Right lobe of liver (tissue), 6 donors: Measurements from ENCODE around the gene ELMO1. TPM values are rescaled to one million over a fixed set of nuclear protein-coding genes. Genes with fewer than 3 reads are reported as not detected.

Source experiments
- ATAC-seq, 4 donors: fragments of 200-7000 bp; cut with Tn5 transposase; one replicate each; pipeline ENCODE4 v1.9.1; 2020; ENCODE audit warnings: mild to moderate bottlenecking in 4 of 4, moderate library complexity in 4 of 4
- DNase-seq, 3 donors: peaks; one replicate each; pipeline ENCODE4 v3.0.0-alpha.2; 2020
- H3K27ac ChIP-seq, 3 donors: fragments of 200-600 bp; one replicate each; pipeline ENCODE4 v1.8.0; 2022
- H3K27me3 ChIP-seq, 2 donors: fragments of 200-600 bp; one replicate each; pipeline ENCODE4 v1.8.0; 2022
- H3K36me3 ChIP-seq, 4 donors: fragments of 200-600 bp; sonication (generic) in 1 of 4; one replicate each; pipeline versions ENCODE4 v1.5.1 to v1.8.0; 2017 to 2022; ENCODE audit warnings: control low read depth in 1 of 4
- H3K4me1 ChIP-seq, 4 donors: fragments of 200-600 bp; sonication (generic) in 1 of 4; one replicate each; pipeline versions ENCODE4 v1.5.1 to v1.8.0; 2017 to 2022; ENCODE audit warnings: control low read depth in 1 of 4
- H3K4me3 ChIP-seq, 3 donors: fragments of 200-600 bp; one replicate each; pipeline ENCODE4 v1.8.0; 2022
- H3K9me3 ChIP-seq, 4 donors: fragments of 200-600 bp; sonication (generic) in 1 of 4; one replicate each; pipeline versions ENCODE4 v1.5.1 to v1.8.0; 2017 to 2022; ENCODE audit warnings: control low read depth in 1 of 4
- CTCF ChIP-seq, 4 donors: fragments of 200-600 bp in 3 of 4; fragments of 450-650 bp in 1 of 4; IDR thresholded peaks; one replicate each; pipeline versions ENCODE4 v1.5.1 to v1.8.0; 2016 to 2022; ENCODE audit warnings: antibody characterized with exemption in 4 of 4, mild to moderate bottlenecking in 2 of 4
- POLR2A ChIP-seq: fragments of 450-650 bp; IDR thresholded peaks from one replicate; pipeline ENCODE4 v1.6.1; 2017; ENCODE audit warnings: antibody characterized with exemption, mild to moderate bottlenecking
- WGBS: methylation state at CpG from one replicate; pipeline ENCODE4 v1.1.6; 2018; ENCODE audit warnings: low coverage, low lambda C conversion rate; ENCODE audit not compliant: insufficient coverage; ENCODE audit errors: missing lambda C conversion rate; 5-methylcytosine and 5-hydroxymethylcytosine counted together
- intact Hi-C, 2 donors: fragments of 100-400 bp; cut with DNase I; formaldehyde crosslinking; loops; one replicate each; pipeline versions ENCODE4 v1.11.2 to v1.14.1; 2022
- total RNA-seq, 6 experiments: library from RNA; depleted of rRNA in 2 of 6; stranded (reverse); fragments of >200 nt in 2 of 6; fragmentation: NEBNext Ultra II Directional in 3 of 6; extraction: Animal tissue kit (Norgen Biotek cat#: 25700) in 3 of 6; gene quantifications; one replicate each; pipeline versions ENCODE4 v1.1.0 to v1.2.4, GENCODE V29; 2016 to 2023
- donor health status: DM: no; HTN: yes; CAD: no.
- donor health status: DM: no; HTN: no; CAD: no.
- donor health status: DM: no; HTN: no; CAD: no.
- donor health status: DM: no; HTN: yes; CAD: no.
- donor health status: DM: no; HTN: yes; CAD: no.

ELMO1 gene
- total RNA-seq, 6 experiments from 2014 or later: 18.4 to 55.4 (median 25.1) TPM

DNA sequence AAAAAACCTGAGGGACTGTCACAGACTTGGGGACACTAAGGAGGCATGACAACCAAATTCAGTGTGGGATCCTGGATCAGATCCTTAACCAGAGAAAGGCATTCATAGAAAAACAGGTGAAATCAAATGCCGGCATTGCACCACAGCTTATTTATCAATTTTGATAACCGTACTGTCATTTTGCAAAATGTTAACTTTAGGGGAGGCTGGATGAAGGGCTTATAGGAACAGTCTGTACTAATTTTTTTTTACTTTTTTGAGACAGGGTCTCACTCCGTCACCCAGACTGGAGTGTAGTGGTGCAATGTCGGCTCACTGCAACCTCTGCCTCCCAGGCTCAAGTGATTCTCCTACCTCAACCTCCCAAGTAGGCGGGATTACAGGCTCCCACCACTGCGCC, 217.1 kb downstream of the ELMO1 start:
- ATAC-seq (no peak), DNase-seq (no peak)
- Histone ChIP-seq H3K27me3 (no peaks in the 10 kb centered on the region), H3K4me3 (no peak overlapping the region), H3K9me3 (no peaks in the 10 kb centered on the region), H3K27ac (no peak overlapping the region), H3K36me3 (peaks cover 0 to 2% (median 0%) of the 10 kb centered on the region in 4 donors), H3K4me1 (no peaks in the 10 kb centered on the region)
- intact Hi-C loops: no loop called here
- WGBS: 100% methylated on average over 3 of the region's 6 CpGs
- no peak for TF ChIP-seq POLR2A
- TF ChIP-seq CTCF (IDR thresholded peaks at IDR 0.05): no peak

DNA sequence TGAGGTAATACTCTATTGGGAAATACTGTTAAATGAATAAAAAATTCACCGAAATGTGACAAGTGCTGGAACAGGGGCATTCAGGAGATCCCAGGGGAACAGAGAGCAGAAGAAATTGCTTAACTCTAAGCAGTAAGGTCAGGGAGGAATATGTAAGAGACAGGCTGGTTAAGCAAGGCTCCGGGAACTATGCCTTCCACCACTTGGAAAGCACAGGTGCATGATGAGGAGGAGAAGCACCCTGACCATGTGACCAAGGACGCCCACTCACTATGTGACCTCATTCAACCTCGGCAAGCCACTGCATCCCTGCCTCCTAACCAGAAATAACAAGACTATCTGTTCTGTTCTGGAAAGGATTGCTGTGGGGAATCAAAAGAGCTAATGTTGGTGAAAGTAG, 218.4 kb downstream of the ELMO1 start:
- no peaks in the 10 kb centered on the region for H3K9me3 ChIP-seq
- no peak overlapping the region for H3K27ac ChIP-seq
- DNase-seq (no peak), ATAC-seq (peak in 1 of 4 donors; percentile 43)
- WGBS: 64% methylated on average over 2 of the region's 4 CpGs
- H3K4me3 ChIP-seq: no peak overlapping the region
- TF ChIP-seq POLR2A: no peak
- no peak for TF ChIP-seq CTCF (IDR thresholded peaks at IDR 0.05)
- intact Hi-C loops: no loop called here
- H3K4me1 ChIP-seq: no peaks in the 10 kb centered on the region
- H3K27me3 ChIP-seq: no peaks in the 10 kb centered on the region
- peaks cover 0 to 2% (median 0%) of the 10 kb centered on the region in 4 donors for H3K36me3 ChIP-seq

DNA sequence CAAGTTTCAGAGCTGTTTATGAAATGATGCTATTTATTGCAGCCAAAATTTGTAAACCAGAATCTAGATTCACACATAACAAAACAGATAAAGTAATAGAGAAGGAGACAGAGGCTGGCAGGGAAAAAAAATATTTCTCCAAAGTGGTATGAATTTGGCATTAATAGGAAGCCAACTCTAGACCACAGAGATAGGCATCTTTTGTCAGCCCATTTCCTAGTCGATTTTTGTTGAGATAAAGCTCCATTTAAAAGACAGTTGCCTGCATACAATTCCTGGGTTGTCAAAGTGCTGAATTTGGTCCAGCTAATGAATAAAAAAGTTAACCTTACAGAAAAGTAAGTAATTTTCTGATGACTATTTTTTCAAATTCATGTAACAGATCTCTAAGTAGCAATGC, 219.3 kb downstream of the ELMO1 start:
- DNase-seq (no peak), ATAC-seq (no peak)
- no peak overlapping the region for H3K27ac ChIP-seq
- intact Hi-C loops: no loop called here
- H3K27me3 ChIP-seq: no peaks in the 10 kb centered on the region
- no peaks in the 10 kb centered on the region for H3K9me3 ChIP-seq
- no peak overlapping the region for H3K4me3 ChIP-seq
- H3K4me1 ChIP-seq: no peaks in the 10 kb centered on the region
- H3K36me3 ChIP-seq: peaks cover 0 to 5% (median 0%) of the 10 kb centered on the region in 4 donors
- WGBS: 29% methylated on average over 1 of the region's 1 CpG
- TF ChIP-seq CTCF (IDR thresholded peaks at IDR 0.05) (no peak), POLR2A (no peak)

DNA sequence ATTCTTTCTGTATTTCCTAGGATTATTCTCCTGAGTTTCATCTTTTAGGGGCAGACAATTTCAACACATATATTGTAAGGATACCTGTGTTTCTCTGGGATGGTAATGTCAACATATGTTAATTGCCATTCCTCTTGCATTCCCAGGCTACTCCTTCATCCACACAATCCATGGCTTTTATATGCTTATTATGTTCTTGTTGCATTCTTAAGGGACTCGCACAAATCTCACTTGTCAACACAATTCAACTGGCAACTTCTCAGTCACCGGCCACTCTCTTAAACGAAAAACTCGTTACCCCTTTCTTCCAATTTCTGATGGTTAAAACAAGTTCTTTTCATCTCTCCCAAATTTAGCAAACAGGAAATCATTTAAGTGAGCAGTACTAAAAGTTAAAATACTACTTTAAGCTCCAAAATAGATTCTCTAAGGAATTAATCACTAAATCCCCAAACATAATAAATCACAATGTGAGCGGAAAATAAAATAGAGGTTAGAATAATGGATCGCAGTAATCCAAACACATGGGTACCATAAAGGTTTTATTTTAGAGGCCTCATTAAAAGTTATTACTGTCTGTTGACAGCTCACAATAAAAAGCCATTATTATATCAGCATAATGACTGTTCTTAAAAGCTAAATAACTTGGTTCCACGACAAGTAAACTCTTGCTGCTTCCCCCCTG, 223.2 kb downstream of the ELMO1 start:
- 92% methylated on average over 7 of the region's 7 CpGs for WGBS
- Histone ChIP-seq H3K9me3 (no peaks in the 10 kb centered on the region), H3K27me3 (no peaks in the 10 kb centered on the region), H3K4me1 (no peaks in the 10 kb centered on the region), H3K27ac (no peak overlapping the region), H3K36me3 (peaks cover 0 to 20% (median 1%) of the 10 kb centered on the region in 4 donors), H3K4me3 (no peak overlapping the region)
- intact Hi-C loops: no loop called here
- DNase-seq (no peak), ATAC-seq (no peak)
- no peak for TF ChIP-seq POLR2A
- TF ChIP-seq CTCF (IDR thresholded peaks at IDR 0.05): no peak
